Natural killer cell treated with Interleukin-12 subunit alpha and Interleukin-12 subunit beta and Interleukin-15 and Interleukin-18, amount 100 ng/mL, for 72 hours (primary cell): ENCODE results near the gene HIBADH. TPM values are rescaled to one million over a fixed set of nuclear protein-coding genes. Genes with fewer than 3 reads are reported as not detected.

ENCODE experiments used
- ATAC-seq, 2 donors: fragments of 150-1000 bp; cut with Tn5 transposase in 1 of 2; sonication (Bioruptor Pico), chemical (Tn5 transposase) in 1 of 2; 2 replicates each; pipeline ENCODE4 v1.10.0; 2021
- DNase-seq: peaks from one replicate; pipeline ENCODE4 v3.0.0; 2022; ENCODE audit warnings: low spot score
- H3K27ac Mint-ChIP-seq, 2 donors: 1 replicate in 1 of 2; 2 replicates in 1 of 2; pipeline ENCODE4 v1.8.0; 2022; ENCODE audit warnings: mixed read lengths in 2 of 2, mild to moderate bottlenecking in 1 of 2, moderate library complexity in 1 of 2
- H3K27me3 Mint-ChIP-seq, 2 donors: 1 replicate in 1 of 2; 2 replicates in 1 of 2; pipeline ENCODE4 v1.8.0; 2022; ENCODE audit warnings: mixed read lengths in 2 of 2
- H3K36me3 Mint-ChIP-seq: one replicate; pipeline ENCODE4 v1.8.0; 2022; ENCODE audit warnings: mixed read lengths
- H3K4me1 Mint-ChIP-seq, 2 donors: 1 replicate in 1 of 2; 2 replicates in 1 of 2; pipeline ENCODE4 v1.8.0; 2022; ENCODE audit warnings: low read depth in 2 of 2, mixed read lengths in 2 of 2, mild to moderate bottlenecking in 1 of 2
- H3K4me3 Mint-ChIP-seq: one replicate; pipeline ENCODE4 v1.8.0; 2022; ENCODE audit warnings: mixed read lengths
- H3K9me3 Mint-ChIP-seq: 2 replicates; pipeline ENCODE4 v1.8.0; 2022; ENCODE audit warnings: mixed read lengths
- total RNA-seq, 2 donors: library from RNA; stranded (reverse); gene quantifications; one replicate each; pipeline ENCODE4 v1.2.3, GENCODE V29; 2022

HIBADH gene
- total RNA-seq, 2 donors from 2014 or later: 8.9 to 11.4 TPM

DNA sequence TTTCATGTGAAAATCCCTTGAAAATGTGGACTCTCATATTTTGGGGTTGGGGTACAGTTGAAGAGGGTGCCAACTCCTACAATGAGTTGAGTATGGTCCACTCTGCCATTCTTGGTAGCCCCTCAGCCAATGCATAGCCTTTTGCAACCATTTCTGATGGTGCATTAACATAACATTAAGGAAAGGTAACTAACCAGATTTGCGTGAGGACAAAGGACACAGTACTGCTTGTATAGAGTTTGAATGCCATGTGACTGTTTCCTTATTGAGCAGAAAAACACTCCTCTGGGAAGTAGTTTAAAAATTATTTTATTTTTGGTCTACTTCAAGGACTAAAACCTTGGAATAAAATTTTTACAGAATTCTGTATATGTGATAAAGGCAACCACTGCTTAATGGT, 107.9 kb downstream of the HIBADH start:
- Mint-ChIP-seq H3K4me1 (no peaks in the 10 kb centered on the region), H3K27me3 (no peaks in the 10 kb centered on the region), H3K27ac (no peak overlapping the region), H3K4me3 (no peak overlapping the region), H3K9me3 (no peaks in the 10 kb centered on the region), H3K36me3 (no peaks in the 10 kb centered on the region)
- ATAC-seq (no peak), DNase-seq (no peak)

- no peak for DNase-seq
- H3K4me3 Mint-ChIP-seq: no peak overlapping the region
- H3K4me1 Mint-ChIP-seq: no peaks in the 10 kb centered on the region
- H3K27ac Mint-ChIP-seq: no peak overlapping the region
- H3K9me3 Mint-ChIP-seq: no peaks in the 10 kb centered on the region
- no peak for ATAC-seq
- no peaks in the 10 kb centered on the region for H3K36me3 Mint-ChIP-seq
- no peaks in the 10 kb centered on the region for H3K27me3 Mint-ChIP-seq
Observed at GRCh38 chr7:27553273-27553672, 109.4 kb downstream of the HIBADH start.

DNA sequence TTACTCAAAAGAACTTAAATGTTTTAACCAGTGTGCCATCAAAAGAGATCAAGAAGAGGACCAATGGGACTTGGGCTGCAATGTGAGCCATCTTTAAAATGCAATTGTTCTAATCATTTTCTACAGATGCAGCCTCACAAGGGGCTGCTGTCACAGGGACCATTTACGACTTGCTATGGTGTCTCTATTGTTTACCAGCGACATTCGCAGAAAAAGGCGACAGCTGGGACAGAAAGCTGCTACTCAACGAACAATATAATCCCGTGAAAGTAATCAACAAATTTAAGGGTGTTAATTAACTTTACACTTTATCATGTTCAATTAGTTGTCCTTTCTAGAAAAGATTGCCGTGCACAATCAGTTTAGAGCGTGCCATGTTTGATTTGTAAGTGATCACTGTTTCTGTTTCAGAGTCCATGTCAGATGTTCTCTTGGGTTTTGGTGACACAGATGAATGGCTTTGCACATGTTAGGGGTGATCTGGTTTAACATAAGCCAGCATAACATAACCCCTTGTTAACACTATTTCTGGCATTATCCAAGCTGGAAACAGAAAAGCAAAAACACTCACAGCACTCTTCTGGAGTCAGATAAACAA, 110.8 kb downstream of the HIBADH start:
- no peaks in the 10 kb centered on the region for H3K4me1 Mint-ChIP-seq
- H3K4me3 Mint-ChIP-seq: no peak overlapping the region
- no peaks in the 10 kb centered on the region for H3K9me3 Mint-ChIP-seq
- no peak overlapping the region for H3K27ac Mint-ChIP-seq
- ATAC-seq: no peak
- no peak for DNase-seq
- no peaks in the 10 kb centered on the region for H3K27me3 Mint-ChIP-seq
- H3K36me3 Mint-ChIP-seq: no peaks in the 10 kb centered on the region

- DNase-seq (no peak), ATAC-seq (no peak)
- H3K9me3 Mint-ChIP-seq: no peaks in the 10 kb centered on the region
- H3K27ac Mint-ChIP-seq: no peak overlapping the region
- no peaks in the 10 kb centered on the region for H3K36me3 Mint-ChIP-seq
- H3K4me1 Mint-ChIP-seq: no peaks in the 10 kb centered on the region
- H3K27me3 Mint-ChIP-seq: no peaks in the 10 kb centered on the region
- no peak overlapping the region for H3K4me3 Mint-ChIP-seq
Observed at GRCh38 chr7:27549606-27550005, 113.1 kb downstream of the HIBADH start.

GRCh38 chr7:27548304-27548703, 114.4 kb downstream of the HIBADH start:
- H3K36me3 Mint-ChIP-seq: no peaks in the 10 kb centered on the region
- H3K4me3 Mint-ChIP-seq: no peak overlapping the region
- DNase-seq (no peak), ATAC-seq (no peak)
- no peaks in the 10 kb centered on the region for H3K4me1 Mint-ChIP-seq
- no peaks in the 10 kb centered on the region for H3K9me3 Mint-ChIP-seq
- no peaks in the 10 kb centered on the region for H3K27me3 Mint-ChIP-seq
- no peak overlapping the region for H3K27ac Mint-ChIP-seq

- Mint-ChIP-seq H3K4me3 (no peak overlapping the region), H3K27me3 (no peaks in the 10 kb centered on the region), H3K4me1 (no peaks in the 10 kb centered on the region), H3K9me3 (no peaks in the 10 kb centered on the region), H3K36me3 (no peaks in the 10 kb centered on the region), H3K27ac (no peak overlapping the region)
- ATAC-seq (no peak), DNase-seq (no peak)
Observed at GRCh38 chr7:27547401-27547800, 115.3 kb downstream of the HIBADH start.

GRCh38 chr7:27546610-27547009, 116.1 kb downstream of the HIBADH start:
- H3K9me3 Mint-ChIP-seq: no peaks in the 10 kb centered on the region
- ATAC-seq (no peak), DNase-seq (no peak)
- peaks cover under 1% of the 10 kb centered on the region for H3K36me3 Mint-ChIP-seq
- H3K4me3 Mint-ChIP-seq: no peak overlapping the region
- H3K27me3 Mint-ChIP-seq: no peaks in the 10 kb centered on the region
- no peak overlapping the region for H3K27ac Mint-ChIP-seq
- H3K4me1 Mint-ChIP-seq: no peaks in the 10 kb centered on the region

GRCh38 chr7:27535795-27536194, 126.9 kb downstream of the HIBADH start:
- Mint-ChIP-seq H3K9me3 (no peaks in the 10 kb centered on the region), H3K27me3 (no peaks in the 10 kb centered on the region), H3K27ac (no peak overlapping the region), H3K4me3 (no peak overlapping the region), H3K4me1 (no peaks in the 10 kb centered on the region), H3K36me3 (peaks cover 6% of the 10 kb centered on the region)
- ATAC-seq (no peak), DNase-seq (no peak)

DNA sequence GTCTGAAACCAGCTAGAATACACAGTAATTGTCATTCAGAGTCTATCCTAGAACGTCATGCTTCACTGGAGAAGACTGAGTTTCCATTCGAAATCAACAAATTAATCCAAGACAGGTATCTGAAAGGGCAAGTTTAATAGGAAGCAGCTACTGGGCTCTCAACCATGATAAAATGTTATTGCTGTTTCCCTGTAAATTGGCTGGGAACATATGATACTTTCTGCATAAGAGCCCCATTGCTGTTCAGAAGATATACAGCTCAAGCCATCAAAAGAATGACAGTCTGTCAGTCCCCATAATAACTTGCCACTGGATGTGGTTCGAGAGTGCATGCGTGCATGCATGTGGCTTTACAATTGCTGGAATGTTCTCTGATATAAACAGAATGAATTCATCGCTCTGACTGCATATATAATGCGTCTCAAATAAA, 129.0 kb downstream of the HIBADH start:
- H3K27ac Mint-ChIP-seq: no peak overlapping the region
- peaks cover 6% of the 10 kb centered on the region for H3K36me3 Mint-ChIP-seq
- DNase-seq (no peak), ATAC-seq (no peak)
- no peaks in the 10 kb centered on the region for H3K4me1 Mint-ChIP-seq
- no peaks in the 10 kb centered on the region for H3K9me3 Mint-ChIP-seq
- H3K27me3 Mint-ChIP-seq: no peaks in the 10 kb centered on the region
- no peak overlapping the region for H3K4me3 Mint-ChIP-seq

GRCh38 chr7:27532314-27532713, 130.4 kb downstream of the HIBADH start:
- H3K27ac Mint-ChIP-seq: no peak overlapping the region
- peaks cover 6% of the 10 kb centered on the region for H3K36me3 Mint-ChIP-seq
- no peak for DNase-seq
- no peak for ATAC-seq
- no peaks in the 10 kb centered on the region for H3K9me3 Mint-ChIP-seq
- H3K4me1 Mint-ChIP-seq: no peaks in the 10 kb centered on the region
- H3K4me3 Mint-ChIP-seq: no peak overlapping the region
- no peaks in the 10 kb centered on the region for H3K27me3 Mint-ChIP-seq

GRCh38 chr7:27527348-27527714, 135.4 kb downstream of the HIBADH start:
- H3K9me3 Mint-ChIP-seq: no peaks in the 10 kb centered on the region
- peaks cover 19% of the 10 kb centered on the region for H3K36me3 Mint-ChIP-seq
- H3K27ac Mint-ChIP-seq: no peak overlapping the region
- no peak overlapping the region for H3K4me3 Mint-ChIP-seq
- no peak for DNase-seq
- no peaks in the 10 kb centered on the region for H3K4me1 Mint-ChIP-seq
- no peak for ATAC-seq
- H3K27me3 Mint-ChIP-seq: no peaks in the 10 kb centered on the region

GRCh38 chr7:27526611-27527347, 135.9 kb downstream of the HIBADH start:
- DNase-seq: no peak
- no peaks in the 10 kb centered on the region for H3K4me1 Mint-ChIP-seq
- no peak overlapping the region for H3K27ac Mint-ChIP-seq

GRCh38 chr7:27526131-27526530, 136.6 kb downstream of the HIBADH start:
- DNase-seq: no peak
- H3K4me1 Mint-ChIP-seq: no peaks in the 10 kb centered on the region
- no peaks in the 10 kb centered on the region for H3K9me3 Mint-ChIP-seq
- no peak overlapping the region for H3K27ac Mint-ChIP-seq
- no peak for ATAC-seq
- H3K36me3 Mint-ChIP-seq: peaks cover 19% of the 10 kb centered on the region
- no peaks in the 10 kb centered on the region for H3K27me3 Mint-ChIP-seq
- H3K4me3 Mint-ChIP-seq: no peak overlapping the region

More at GRCh38 chr7:27526611-27527347, 135.9 kb downstream of the HIBADH start:
- no peaks in the 10 kb centered on the region for H3K27me3 Mint-ChIP-seq
- H3K9me3 Mint-ChIP-seq: no peaks in the 10 kb centered on the region
- H3K4me3 Mint-ChIP-seq: no peak overlapping the region
- H3K36me3 Mint-ChIP-seq: peaks cover 19% of the 10 kb centered on the region
- ATAC-seq: no peak

GRCh38 chr7:27523321-27523720, 139.4 kb downstream of the HIBADH start:
- ATAC-seq (no peak), DNase-seq (no peak)
- H3K4me3 Mint-ChIP-seq: no peak overlapping the region
- H3K27ac Mint-ChIP-seq: no peak overlapping the region
- H3K27me3 Mint-ChIP-seq: no peaks in the 10 kb centered on the region
- peaks cover 13% of the 10 kb centered on the region for H3K36me3 Mint-ChIP-seq
- no peaks in the 10 kb centered on the region for H3K9me3 Mint-ChIP-seq
- H3K4me1 Mint-ChIP-seq: no peaks in the 10 kb centered on the region

GRCh38 chr7:27522566-27522965, 140.1 kb downstream of the HIBADH start:
- ATAC-seq (no peak), DNase-seq (no peak)
- Mint-ChIP-seq H3K4me1 (no peaks in the 10 kb centered on the region), H3K27ac (no peak overlapping the region), H3K36me3 (peaks cover 13% of the 10 kb centered on the region), H3K9me3 (no peaks in the 10 kb centered on the region), H3K27me3 (no peaks in the 10 kb centered on the region), H3K4me3 (no peak overlapping the region)
